ENCODE measurements around the gene IL17RB.

The IL17RB gene

DNA sequence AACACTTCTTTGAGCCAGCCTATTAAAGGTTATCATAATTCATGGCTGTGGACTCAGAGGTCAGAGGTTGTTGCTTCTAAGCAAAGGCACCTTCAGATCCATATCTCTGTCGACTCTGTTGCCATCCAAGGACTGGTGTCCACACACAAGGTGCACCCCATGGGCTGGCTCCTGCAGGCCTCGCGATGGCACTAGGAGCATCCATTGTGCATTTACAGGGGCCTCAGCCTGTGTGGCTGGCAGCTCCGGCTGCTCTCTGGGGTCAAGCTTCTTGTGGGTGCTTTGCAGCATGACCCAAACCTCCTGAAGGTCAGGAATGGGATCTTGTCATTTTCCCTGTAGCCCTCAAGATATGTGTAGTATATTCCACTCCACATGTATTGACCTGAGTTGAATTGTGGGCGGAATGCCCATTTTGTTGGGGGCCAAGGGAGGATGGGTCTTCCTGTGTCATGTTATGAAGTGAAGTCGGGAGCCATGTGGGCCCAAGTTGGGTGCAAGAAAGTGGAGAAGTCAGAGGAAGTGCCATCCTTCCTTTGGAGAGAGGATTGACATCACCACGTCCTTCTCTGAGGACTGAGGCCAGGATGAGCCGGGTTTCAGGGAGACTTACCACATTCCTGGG, 44.0 kb upstream of the IL17RB start:
- TF ChIP-seq POLR2AphosphoS5 (IDR thresholded peaks at IDR 0.05; ENCODE audit: low read depth, low read length) (no peak), FOXP2 (optimal IDR thresholded peaks at IDR 0.05; ENCODE audit: borderline replicate concordance, extremely low read depth, extremely low read length, insufficient read depth) (no peak), REST (IDR thresholded peaks at IDR 0.05; ENCODE audit: insufficient read depth in 1 of 2, low read depth in 2 of 2, low read length in 2 of 2) (no peak), TAF1 (IDR thresholded peaks at IDR 0.05; ENCODE audit: borderline replicate concordance, insufficient read depth, low read length) (no peak), SIN3A (IDR thresholded peaks at IDR 0.05; ENCODE audit: borderline replicate concordance, insufficient read depth, low read length) (no peak)

- TF ChIP-seq FOXP2 (optimal IDR thresholded peaks at IDR 0.05; ENCODE audit: borderline replicate concordance, extremely low read depth, extremely low read length, insufficient read depth) (no peak), TAF1 (IDR thresholded peaks at IDR 0.05; ENCODE audit: borderline replicate concordance, insufficient read depth, low read length) (no peak), POLR2AphosphoS5 (IDR thresholded peaks at IDR 0.05; ENCODE audit: low read depth, low read length) (no peak), SIN3A (IDR thresholded peaks at IDR 0.05; ENCODE audit: borderline replicate concordance, insufficient read depth, low read length) (no peak), REST (IDR thresholded peaks at IDR 0.05; ENCODE audit: insufficient read depth in 1 of 2, low read depth in 2 of 2, low read length in 2 of 2) (no peak)
Measured at GRCh38 chr3:53803124-53803815, 43.1 kb upstream of the IL17RB start.

- TF ChIP-seq REST (IDR thresholded peaks at IDR 0.05; ENCODE audit: insufficient read depth in 1 of 2, low read depth in 2 of 2, low read length in 2 of 2) (no peak), TAF1 (IDR thresholded peaks at IDR 0.05; ENCODE audit: borderline replicate concordance, insufficient read depth, low read length) (no peak), SIN3A (IDR thresholded peaks at IDR 0.05; ENCODE audit: borderline replicate concordance, insufficient read depth, low read length) (no peak), FOXP2 (optimal IDR thresholded peaks at IDR 0.05; ENCODE audit: borderline replicate concordance, extremely low read depth, extremely low read length, insufficient read depth) (no peak), POLR2AphosphoS5 (IDR thresholded peaks at IDR 0.05; ENCODE audit: low read depth, low read length) (no peak)
Measured at GRCh38 chr3:53803816-53804695, 42.3 kb upstream of the IL17RB start.

DNA sequence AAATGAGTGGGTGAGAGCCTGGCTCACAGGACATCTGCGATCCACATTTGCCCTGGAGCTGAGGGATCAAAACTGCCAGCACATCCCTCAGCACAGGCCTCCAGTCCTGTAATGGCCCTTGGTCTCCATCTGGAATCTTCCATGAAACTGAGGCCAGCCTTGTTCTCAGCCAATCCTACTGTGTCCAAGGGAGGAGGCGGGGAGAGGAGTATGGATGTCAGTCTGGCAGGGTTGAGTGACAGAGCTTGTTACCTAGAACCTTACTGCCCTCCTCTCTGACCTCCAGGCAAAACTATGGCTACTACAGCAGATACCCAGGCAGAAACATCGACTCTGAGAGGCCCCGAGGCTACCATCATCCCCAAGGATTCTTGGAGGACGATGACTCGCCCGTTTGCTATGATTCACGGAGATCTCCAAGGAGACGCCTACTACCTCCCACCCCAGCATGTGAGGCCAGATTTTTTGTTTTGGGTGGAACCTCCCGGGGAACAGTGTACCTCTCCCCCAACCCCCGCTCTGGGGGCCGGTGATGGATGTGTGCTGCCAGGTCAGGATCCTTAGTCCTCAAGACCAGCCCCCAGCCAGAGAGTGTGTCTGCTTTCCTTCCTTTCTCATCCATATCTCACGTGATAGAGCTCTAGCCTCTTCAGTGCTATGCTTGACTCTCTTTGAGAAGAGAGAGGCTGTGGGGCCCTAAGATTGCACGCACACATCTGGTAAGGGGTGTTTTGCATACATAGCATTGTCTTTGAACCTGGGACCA, 41.5 kb upstream of the IL17RB start:
- TF ChIP-seq REST (IDR thresholded peaks at IDR 0.05; ENCODE audit: insufficient read depth in 1 of 2, low read depth in 2 of 2, low read length in 2 of 2): no peak
- no peak for TF ChIP-seq POLR2AphosphoS5 (IDR thresholded peaks at IDR 0.05; ENCODE audit: low read depth, low read length)

Data from PFSK-1 (cell line).